GM12878 (cell line): ENCODE data around the gene GLOD5.

ENCODE experiments used
- EZH2 ChIP-seq: IDR thresholded peaks from 2 replicates; pipeline ENCODE4 v1.6.1; 2012; ENCODE audit warnings: low read depth, mild to moderate bottlenecking, control low read depth, inconsistent platforms, low read length, borderline replicate concordance; ENCODE audit not compliant: control insufficient read depth
- HDAC6 ChIP-seq: fragments of 200-600 bp; sonication (generic); IDR thresholded peaks from one replicate; pipeline ENCODE4 v1.8.0; 2017; ENCODE audit warnings: antibody characterized with exemption; ENCODE audit not compliant: unreplicated experiment
- IRF4 ChIP-seq: IDR thresholded peaks from 2 replicates; pipeline ENCODE4 v1.6.1; 2011; ENCODE audit warnings: low read depth, low read length
- JUNB ChIP-seq: IDR thresholded peaks from 2 replicates; pipeline ENCODE4 v1.6.1; 2016; ENCODE audit warnings: antibody characterized with exemption, mild to moderate bottlenecking
- JUND ChIP-seq: IDR thresholded peaks from 2 replicates; pipeline ENCODE4 v1.6.1; 2012; ENCODE audit warnings: low read depth, mild to moderate bottlenecking, low read length, improper control_type of control experiment, moderate library complexity
- POLR2A ChIP-seq: IDR thresholded peaks from 2 replicates; pipeline ENCODE4 v1.6.1; 2011; ENCODE audit warnings: low read depth, mild to moderate bottlenecking, low read length
- SMC3 ChIP-seq: IDR thresholded peaks from 2 replicates; pipeline ENCODE4 v1.6.1; 2011; ENCODE audit warnings: low read length, improper control_type of control experiment, borderline replicate concordance
- SPI1 ChIP-seq: IDR thresholded peaks from 2 replicates; pipeline ENCODE4 v1.6.1; 2011; ENCODE audit warnings: low read depth, mild to moderate bottlenecking, low read length, moderate library complexity, borderline replicate concordance; ENCODE audit not compliant: insufficient read depth
- SUZ12 ChIP-seq: fragments of 200-600 bp; sonication (generic); IDR thresholded peaks from one replicate; pipeline ENCODE4 v1.6.1; 2018; ENCODE audit warnings: antibody characterized with exemption, mild to moderate bottlenecking; ENCODE audit not compliant: unreplicated experiment
- TARDBP ChIP-seq: IDR thresholded peaks from 2 replicates; pipeline ENCODE4 v1.6.1; 2016; ENCODE audit warnings: borderline replicate concordance
- ZZZ3 ChIP-seq: IDR thresholded peaks from 2 replicates; pipeline ENCODE4 v1.6.1; 2011; ENCODE audit warnings: low read depth; ENCODE audit not compliant: control insufficient read depth, insufficient read length
- TF ChIP-seq, protein P1 (sequence below), 3 experiments: IDR thresholded peaks in 2 of 3; conservative IDR thresholded peaks in 1 of 3; 2 replicates each; pipeline ENCODE4 v1.5.1; 2011; ENCODE audit warnings: low read depth in 3 of 3, low read length in 3 of 3, mild to moderate bottlenecking in 3 of 3, control low read depth in 2 of 3, moderate library complexity in 2 of 3, inconsistent platforms in 1 of 3, mixed read lengths in 1 of 3; ENCODE audit not compliant: control insufficient read depth in 2 of 3, insufficient read depth in 1 of 3; ENCODE audit errors: extremely low read depth in 1 of 3
- TF ChIP-seq, protein P2 (sequence below): IDR thresholded peaks from 2 replicates; pipeline ENCODE4 v1.6.1; 2012; ENCODE audit warnings: low read depth, low read length, improper control_type of control experiment

DNA sequence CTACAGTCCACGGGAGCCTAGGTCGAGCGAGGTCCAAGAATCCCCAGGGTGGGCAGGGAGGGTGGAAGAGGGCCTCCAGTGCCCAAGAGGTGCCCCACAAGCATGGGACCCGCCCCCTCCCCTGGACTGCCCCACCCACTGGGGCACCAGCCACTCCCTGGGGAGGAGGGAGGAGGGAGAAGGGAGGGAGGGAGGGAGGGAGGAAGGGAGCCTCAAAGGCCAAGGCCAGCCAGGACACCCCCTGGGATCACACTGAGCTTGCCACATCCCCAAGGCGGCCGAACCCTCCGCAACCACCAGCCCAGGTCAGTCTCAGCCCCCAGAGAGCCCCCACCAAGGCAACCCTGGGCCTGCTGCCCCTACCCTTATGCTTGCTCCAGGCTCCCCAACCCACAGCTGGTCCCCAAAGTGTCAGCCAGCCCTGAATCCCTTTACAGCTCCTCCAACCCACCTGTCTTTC is 24.8 kb downstream of the GLOD5 start, which contains the start of gene GATA1:
- TF ChIP-seq HDAC6, result no peak
- TF ChIP-seq, protein P1, sequence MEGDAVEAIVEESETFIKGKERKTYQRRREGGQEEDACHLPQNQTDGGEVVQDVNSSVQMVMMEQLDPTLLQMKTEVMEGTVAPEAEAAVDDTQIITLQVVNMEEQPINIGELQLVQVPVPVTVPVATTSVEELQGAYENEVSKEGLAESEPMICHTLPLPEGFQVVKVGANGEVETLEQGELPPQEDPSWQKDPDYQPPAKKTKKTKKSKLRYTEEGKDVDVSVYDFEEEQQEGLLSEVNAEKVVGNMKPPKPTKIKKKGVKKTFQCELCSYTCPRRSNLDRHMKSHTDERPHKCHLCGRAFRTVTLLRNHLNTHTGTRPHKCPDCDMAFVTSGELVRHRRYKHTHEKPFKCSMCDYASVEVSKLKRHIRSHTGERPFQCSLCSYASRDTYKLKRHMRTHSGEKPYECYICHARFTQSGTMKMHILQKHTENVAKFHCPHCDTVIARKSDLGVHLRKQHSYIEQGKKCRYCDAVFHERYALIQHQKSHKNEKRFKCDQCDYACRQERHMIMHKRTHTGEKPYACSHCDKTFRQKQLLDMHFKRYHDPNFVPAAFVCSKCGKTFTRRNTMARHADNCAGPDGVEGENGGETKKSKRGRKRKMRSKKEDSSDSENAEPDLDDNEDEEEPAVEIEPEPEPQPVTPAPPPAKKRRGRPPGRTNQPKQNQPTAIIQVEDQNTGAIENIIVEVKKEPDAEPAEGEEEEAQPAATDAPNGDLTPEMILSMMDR (IDR thresholded peaks at IDR 0.05 in 2 of 3, conservative IDR thresholded peaks at IDR 0.05 in 1 of 3; ENCODE audit: control insufficient read depth in 2 of 3, extremely low read depth in 1 of 3, insufficient read depth in 1 of 3, low read depth in 3 of 3, low read length in 3 of 3), result no peak
- TF ChIP-seq IRF4, result no peak
- no peak for TF ChIP-seq ZZZ3
- TF ChIP-seq SUZ12, result no peak
- TF ChIP-seq EZH2, result no peak
- no peak for TF ChIP-seq SMC3
- TF ChIP-seq POLR2A, result no peak
- TF ChIP-seq, protein P2, sequence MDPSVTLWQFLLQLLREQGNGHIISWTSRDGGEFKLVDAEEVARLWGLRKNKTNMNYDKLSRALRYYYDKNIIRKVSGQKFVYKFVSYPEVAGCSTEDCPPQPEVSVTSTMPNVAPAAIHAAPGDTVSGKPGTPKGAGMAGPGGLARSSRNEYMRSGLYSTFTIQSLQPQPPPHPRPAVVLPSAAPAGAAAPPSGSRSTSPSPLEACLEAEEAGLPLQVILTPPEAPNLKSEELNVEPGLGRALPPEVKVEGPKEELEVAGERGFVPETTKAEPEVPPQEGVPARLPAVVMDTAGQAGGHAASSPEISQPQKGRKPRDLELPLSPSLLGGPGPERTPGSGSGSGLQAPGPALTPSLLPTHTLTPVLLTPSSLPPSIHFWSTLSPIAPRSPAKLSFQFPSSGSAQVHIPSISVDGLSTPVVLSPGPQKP, result no peak
- no peak for TF ChIP-seq SPI1
- TF ChIP-seq TARDBP, result no peak
- no peak for TF ChIP-seq JUNB
- no peak for TF ChIP-seq JUND
